DMS114 treated with DMSO at 0.1 percent for 48 hours (cell line): ENCODE measurements around the gene TCF15.
A peak's percentile ranks its signal among the peaks of the same experiment; 100 is the strongest.
"Not testable (repeated sequence)": the region's sequence is repeated elsewhere in the genome, so short reads cannot be mapped to it uniquely, and the experiment has no call there.

ENCODE experiments used
- DNase-seq: peaks from one replicate; lab custom pipeline; 2025; ENCODE audit not compliant: unreplicated experiment; lab: John Stamatoyannopoulos, UW

TCF15 gene

DNA sequence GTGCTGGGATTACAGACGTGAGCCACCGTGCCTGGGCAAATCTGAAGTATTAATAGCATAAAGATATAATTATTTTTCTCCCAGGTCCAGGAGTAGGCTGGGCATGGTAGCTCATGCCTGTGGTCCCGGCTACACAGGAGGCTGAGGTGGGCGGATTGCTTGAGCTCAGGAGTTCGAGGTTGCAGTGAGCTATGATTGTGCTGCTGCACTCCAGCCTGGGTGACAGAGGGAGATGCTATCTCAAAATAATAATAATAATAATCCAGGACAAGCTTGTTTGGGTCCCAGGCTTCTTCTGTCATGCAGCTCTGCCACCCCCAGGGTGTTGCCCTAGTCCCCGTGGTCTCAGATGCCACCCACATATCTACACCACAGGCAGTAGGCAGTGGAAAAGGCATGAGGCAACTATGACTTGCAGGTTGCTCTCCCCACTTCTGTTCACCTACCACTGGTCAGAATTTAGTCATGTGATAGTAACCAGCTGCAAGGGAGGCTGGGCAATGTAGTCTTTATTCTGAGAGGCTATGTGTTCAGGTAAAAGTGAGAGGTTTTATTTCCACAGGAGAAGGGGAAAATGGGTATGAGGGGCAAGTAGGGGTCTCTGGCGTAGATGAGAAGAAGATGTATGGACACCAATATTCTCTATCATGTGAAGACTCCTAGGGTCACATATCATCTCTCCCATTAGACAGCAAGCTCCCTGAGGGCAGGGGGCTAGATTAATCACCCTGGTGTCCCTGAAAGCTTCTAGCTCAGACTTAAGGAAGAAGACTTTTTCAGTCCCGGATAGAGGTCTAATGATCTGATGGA, 25.7 kb downstream of the TCF15 start:
- DNase-seq = no peak

DNA sequence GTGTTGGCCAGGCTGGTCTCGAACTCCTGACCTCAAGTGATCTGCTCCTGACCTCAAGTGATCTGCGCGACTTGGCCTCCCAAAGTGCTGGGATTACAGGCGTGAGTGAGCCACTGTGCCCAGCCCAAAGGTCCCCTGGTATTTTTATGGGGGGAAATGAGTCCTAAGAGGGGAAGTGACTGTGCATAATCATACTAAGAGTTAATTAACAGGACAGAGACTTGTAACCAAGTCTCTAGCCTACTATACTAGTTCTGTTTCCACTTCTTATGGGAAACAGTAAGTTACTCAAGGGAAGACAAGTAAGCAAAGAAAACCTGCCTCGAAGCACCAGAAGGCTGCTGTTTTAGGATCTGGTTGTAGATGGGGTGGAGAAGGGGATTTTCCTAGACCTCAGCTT, 27.9 kb downstream of the TCF15 start:
- DNase-seq = no peak

DNA sequence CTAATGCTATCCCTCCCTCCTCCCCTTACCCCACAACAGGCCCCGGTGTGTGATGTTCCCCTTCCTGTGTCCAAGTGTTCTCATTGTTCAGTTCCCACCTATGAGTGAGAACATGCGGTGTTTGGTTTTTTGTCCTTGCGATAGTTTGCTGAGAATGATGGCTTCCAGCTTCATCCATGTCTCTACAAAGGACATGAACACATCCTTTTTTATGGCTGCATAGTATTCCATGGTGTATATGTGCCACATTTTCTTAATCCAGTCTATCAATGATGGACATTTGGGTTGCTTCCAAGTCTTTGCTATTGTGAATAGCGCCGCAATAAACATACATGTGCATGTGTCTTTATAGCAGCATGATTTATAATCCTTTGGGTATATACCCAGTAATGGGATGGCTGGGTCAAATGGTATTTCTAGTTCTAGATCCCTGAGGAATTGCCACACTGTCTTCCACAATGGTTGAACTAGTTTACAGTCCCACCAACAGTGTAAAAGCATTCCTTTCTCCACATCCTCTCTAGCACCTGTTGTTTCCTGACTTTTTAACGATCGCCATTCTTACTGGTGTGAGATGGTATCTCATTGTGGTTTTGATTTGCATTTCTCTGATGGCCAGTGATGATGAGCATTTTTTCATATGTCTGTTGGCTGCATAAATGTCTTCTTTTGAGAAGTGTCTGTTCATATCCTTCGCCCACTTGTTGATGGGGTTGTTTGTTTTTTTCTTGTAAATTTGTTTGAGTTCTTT, 31.0 kb downstream of the TCF15 start:
- not testable (repeated sequence) for DNase-seq

DNA sequence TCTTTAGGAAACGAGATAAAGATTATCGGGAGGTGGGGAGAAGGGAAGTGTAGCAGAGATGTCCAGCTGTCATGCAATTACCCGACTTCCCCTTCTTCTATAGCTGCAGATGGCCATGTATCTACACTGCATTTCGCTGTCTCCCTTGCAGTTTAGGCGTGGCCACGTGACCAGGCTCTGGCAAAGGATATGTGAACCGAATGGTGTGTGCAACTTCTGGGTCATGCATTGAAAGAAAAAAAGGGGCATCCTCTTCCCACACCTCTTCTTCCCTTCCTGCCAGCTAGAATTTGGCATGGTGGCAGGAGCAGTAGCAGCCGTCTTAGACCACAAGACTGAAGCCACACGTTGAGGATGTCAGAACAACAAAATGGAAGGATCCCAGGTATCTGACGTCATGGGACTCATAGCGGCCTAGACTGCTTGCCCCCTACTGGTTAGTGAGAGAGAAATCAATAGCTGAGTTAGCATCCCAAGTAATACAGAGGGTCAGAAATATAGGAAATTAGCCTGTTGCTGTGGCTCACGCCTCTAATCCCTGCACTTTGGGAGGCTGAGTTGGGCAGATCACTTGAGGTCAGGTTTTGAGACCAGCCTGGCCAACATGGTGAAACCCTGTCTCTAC, 32.8 kb downstream of the TCF15 start:
- DNase-seq = no peak

DNA sequence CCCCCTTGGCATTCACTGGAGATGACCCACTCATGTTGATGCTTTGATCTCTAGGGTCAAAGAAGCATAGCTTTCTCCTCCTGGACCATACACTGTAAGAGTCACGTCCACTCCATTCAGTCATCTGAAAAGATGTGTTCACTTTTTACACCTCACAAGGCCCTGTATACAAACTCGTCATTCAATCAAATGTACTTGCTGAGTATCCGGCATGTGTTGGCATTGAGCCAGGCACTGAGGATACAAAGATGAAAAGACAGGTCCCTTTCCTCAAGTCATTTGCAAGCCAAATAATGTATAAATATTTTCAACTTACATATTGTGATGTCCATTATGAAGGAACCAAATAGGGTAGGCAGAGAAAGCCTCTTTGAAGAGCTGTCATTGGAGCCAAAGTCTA, 34.0 kb downstream of the TCF15 start:
- no peak for DNase-seq

DNA sequence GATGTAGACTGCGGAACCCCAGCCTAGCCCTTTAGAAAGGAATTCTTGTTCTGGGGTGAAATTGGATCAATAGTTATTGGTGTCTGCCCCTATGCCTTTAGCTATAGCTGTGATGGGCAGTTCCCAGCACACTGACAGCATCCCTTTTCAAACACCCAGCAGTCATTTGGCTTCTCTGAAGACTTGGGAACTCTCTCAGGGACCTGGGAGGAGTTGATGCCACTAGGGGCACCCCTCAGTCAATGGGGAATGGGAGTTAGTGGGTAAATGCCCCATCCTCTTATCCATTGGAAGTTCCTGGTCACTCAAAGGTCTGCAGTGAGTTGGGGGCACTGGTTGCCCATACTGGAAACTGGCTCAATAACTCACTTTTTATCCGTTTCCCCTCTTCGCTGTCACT, 34.9 kb downstream of the TCF15 start:
- DNase-seq = no peak

DNA sequence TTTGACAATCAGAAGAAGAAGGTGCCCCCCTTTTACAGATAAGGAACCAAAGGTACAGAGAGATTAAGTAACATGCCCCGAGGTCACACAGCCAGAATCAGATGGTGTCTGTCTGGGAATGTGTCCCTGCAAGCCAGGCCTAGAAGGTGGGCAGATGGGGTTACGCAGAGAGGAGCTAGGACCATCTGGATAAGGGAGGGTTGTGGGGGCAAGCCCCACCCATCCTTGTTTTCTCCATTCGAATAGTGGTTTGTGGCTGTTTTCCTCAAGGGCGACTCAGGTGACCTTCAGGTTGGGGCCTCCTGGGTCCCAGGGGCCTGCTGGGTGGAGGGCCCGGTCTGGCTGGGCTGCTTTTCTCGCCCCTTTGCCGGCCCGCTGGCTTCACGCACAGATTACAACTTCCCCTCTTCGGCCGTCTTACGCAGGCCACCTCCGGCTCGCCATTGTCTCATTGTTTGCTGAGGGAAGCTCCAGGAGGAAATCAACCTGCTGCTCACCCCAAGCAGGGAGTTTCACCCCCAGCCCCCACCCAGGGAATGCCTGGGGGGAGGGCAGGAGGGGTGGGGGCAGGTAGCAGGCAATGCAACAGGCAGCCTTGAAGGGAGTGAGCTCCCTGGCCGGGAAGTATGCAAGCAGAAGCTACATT, 35.7 kb downstream of the TCF15 start:
- DNase-seq = no peak

DNA sequence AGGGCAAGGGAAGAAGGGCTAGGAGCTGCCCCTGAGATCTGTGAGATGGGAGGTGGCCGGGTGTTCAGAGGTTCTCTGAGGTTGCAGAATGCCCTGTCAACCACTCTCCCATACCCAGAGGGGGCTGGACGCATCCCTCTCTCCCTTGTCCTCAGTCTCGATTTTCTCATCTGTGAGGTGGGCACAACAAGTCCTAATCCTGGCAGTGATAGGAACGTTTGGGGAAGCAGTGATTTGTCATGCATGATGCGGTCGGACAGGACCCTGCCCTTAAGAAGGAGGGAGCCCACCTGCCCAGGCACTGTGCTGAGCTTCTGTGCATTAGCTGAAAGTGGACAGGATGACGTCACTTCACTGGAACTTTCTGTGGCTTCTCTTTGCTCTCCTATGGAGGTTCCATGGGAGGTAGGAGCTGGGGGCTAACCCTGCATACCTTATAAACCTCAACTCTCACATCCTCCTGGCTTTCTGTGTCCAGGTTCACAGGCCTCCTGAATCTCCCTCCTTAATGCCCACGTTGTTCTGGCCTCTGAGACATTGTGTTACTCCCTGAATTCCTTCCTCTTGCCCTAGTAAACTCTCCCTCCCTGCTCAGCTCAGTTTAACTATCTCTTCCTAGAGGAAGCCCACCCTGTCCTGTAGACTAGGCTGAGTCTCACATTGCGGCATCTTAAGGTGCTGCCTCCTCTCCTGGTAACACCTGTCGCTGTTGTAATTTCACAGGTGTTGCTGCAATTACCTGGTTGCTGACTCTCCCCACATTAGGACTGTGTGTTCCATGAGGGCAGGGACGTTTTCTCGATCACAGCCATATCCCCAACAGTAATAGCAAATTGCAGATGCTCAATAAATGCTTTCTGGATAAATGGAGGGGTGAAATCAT, 36.5 kb downstream of the TCF15 start:
- no peak for DNase-seq

DNA sequence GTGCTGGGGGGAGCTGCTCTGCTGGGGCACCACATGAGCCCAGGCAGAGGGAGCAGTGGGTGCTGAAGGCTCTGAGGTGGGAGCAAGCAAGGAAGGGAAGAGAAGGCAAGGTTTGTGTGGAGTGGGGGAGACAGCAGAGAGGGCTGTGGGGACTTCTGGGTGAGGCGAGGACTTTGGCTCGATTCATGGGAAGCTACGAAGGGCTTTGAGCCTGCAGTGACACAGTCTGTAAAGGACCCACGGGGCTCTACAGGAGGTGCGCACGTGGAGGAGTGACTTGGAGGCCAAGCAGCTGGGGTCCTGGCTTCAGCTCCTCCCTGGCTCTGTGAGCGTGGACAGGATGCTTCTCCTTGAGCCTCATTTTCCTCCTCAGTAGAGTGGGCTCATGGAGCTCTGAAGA, 37.4 kb downstream of the TCF15 start:
- no peak for DNase-seq

DNA sequence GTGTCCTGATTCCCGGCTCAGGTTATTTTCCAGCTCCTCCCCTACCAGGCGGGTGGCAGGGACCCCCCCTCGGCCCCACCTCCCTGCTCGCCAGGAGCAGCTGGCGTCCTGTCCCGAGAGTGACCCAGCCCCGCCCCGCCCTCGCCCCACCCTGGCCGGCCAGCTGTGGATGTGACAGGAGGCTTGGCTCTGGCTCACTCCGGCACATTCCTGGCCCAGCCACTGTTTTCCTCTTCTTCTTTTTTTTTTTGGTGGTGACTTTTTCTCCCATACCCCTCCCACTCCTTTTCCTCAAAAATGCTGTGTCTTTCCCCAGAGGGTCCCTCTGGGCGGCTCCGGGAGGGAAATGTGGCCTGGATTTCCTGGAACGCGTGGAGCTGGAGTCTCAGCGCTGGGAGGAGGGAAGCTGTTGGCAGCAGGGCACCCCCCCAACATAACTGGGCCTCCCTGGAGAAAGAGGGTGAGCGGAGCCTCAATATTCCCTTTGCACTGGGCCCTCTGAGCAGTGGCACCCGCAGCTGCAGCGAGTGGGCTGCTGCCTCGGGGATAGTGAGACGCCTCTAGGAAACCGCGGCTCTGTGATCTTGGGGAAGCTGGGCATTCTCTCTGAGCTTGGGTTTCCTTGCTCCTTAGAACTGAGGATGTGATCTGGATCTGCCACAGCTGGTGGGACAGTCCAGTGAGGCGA, 38.2 kb downstream of the TCF15 start:
- DNase-seq = no peak

DNA sequence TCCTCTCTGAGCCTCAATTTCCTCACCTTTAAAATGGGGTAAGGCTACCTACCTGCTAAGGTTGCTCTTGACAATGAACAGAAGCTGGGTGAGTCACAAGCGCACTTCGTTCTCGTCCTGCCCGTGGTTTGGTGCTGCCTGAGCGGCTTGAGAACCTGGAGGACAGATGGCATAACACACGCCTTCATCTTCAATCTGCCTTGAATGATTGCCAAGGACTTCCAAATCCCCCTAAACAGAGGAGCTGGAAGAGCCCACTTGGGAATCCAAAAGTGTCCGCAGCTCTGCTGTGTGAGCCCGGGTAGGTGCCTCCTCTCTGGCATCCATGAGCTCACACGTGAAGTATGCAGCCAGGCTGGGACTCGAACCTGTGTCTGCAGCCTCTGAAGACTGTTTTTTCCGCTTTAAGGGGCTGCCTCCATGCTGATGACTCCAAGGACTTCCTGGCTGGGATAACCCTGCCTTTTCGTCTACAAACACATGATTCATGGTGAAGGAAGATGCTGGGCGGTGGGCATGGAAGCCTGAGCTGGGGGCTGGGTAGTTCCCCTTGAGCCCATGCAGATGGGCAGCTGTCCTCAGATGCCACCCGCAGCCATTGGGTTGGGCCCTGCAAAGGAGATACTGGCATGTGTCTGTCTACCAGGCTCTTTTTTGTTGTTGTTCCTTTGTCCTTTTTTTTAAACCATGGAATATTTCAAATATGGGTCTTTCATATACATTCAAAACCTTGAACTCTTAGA, 41.3 kb downstream of the TCF15 start:
- DNase-seq = no peak

DNA sequence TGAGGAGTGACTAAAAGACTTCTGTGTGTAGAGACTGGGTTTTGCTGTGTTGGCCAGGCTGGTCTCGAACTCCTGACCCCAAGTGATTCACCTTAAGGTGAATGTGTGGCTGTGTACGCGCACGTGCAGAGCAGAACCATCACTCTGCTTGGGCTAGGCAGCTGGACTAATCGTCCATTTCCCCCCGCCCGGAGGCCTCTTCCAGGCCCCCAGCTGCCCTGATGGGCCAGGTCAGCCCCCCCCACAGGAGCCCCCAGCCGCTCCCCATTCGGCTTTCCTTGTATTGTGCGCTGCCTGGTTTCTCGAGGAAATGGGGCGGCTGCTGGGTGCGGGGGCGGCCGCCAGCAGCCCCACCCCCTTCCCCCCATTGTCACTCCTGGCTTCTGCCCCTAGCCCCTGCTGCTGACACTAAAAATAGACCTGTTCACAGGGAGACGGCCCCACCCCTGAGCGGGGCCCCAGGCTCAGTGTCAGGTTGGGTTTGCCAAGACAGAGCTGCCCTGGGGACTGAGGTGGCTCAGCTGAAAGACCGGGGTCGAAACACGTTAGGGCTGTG, 41.9 kb downstream of the TCF15 start:
- no peak for DNase-seq

DNA sequence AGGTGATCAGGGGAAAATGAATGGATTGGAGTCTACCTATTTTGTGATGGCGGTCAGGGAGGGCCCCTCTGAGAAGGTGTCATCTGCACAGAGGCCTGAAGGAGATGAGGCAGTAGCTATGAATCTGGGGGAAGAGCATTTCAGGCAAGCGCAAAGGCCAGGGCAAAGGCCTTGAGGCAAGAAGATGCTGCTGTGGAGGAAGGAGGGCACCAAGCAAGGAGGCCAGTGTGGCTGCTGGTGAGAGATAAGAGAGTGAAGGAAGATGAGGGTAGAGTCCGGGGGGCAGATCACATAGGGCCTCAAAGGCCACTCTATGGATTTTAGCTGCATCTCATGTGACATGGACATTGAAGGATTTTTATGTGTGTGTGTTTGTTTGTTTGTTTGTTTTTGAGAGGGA, 45.9 kb downstream of the TCF15 start:
- DNase-seq = no peak

DNA sequence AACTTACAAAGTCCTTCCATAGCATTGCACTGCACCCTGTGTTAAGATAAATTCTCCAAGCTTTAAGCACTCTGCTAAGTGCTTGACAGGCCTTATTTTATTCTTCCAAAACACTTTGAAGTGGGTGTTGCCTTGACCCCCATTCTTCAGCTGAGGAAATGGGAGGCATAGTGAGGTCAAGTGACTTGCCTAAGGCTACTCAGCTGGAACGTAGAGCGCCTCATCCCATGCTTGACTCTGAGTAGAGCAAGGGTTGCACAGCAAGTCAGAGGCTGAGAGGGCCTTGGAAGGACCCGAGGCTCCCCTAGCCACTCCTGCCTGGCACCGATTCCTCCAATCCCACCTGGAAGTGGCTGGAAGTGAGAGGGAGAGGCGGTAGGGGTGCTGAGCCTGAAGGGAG, 46.9 kb downstream of the TCF15 start:
- DNase-seq = no peak

DNA sequence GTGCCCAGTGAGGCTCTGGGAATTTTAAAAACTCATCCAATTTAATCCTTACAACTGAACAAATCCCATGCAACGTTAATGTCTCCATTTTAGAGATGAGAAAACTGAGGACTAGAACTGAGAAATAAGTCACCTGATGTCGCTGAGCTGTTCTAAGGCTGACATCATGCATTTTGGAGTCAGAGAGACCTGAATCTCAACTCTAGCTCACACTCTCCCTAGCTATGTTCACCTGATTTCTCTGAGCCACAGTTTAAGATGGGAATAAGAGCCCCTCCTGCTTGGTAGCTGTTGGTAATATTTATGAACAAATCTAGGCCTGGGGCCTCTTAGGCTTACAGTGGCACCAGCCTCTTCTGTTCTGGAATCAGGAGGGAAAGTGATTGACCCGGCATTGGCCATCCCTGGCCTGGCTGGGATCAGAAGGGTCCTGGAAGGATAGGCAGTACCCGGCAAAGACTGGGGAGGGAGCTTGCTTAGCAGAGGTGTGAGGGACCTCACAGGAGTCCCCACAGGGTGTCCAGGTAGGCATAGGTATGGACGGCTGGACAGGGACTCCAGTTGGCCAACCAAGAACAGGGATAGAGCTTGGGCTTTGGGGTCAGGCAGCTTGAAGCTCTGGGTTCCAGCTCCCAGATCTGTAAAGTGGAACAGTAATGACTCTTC, 47.7 kb downstream of the TCF15 start:
- no peak for DNase-seq

DNA sequence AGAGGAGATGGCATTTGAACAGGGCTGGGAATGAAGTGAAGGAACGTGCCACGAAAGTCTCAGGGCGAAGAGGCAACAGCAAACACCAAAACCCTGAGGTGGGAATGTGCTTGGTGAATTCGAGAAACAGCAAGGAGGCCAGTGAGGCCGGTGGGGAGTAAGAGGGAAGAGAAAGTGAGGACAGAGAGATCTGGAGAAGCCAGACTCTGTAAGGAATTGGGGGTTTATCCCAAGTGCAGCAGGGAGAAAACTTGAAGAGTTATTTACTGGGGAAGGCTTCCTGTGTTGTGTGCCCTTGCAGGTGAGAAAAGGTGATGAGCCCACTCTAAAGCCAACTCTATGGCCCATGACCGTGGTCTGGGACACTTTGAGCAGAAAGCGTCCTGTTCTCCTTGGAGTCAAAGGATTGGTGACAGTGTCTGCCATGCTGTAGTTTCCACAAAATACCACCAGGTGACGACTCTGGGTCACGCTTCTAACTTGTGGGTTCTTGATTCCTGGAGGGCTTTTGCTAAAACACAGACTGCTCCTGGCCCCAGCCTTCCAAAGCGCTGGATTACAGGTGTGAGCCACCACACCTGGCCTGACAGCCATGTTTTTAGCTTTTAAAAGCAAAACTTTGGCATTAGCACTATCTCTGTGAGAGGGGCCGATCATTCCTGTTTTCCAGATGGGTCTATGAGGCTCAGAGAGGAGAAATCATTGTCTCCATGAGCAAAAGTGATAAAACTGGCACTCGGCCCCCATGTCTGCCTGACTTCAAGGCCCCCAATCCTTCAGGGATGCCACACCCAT, 48.5 kb downstream of the TCF15 start:
- peak; percentile 39 for DNase-seq

DNA sequence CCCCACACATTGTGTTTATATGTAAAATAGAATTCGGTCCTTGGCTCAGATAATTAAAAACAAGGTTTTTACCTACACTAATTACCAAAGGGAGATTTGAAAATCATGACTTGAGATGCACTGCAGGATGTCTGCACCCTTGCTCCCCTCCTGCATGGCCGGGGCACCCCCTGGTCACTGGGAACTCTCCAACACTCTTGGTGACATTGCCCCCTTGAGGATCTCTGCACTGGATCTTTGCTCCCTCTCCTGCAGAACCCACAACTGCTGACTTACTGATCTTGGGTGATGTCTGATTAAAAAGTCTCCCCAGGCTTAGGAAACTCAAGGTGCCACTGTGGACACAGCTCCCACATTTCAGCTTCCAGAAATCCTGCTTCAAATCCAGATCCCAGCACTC, 49.4 kb downstream of the TCF15 start:
- no peak for DNase-seq

DNA sequence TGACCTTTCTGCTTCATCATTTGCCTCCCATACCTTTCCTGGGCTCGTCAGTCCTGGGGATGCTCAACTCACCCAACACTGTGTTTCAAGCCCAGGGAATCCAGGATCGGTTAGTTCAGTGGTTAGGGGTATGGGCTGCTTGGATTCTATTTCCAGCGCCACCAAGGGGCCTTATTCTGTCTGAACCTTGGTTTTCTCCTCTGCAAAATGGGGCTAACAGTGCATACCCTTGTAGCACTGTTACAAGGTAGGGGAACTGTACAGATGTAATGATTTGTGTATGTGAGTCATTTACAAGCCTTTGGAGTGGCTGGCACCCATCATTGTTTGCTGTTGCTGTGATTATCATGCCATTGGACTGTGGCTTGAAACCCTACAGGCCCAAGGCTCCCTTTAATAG, 52.0 kb downstream of the TCF15 start:
- no peak for DNase-seq
